Lung microvascular endothelial cell (primary cell): Measurements from ENCODE around the gene IMPDH2. TPM values are rescaled to one million over a fixed set of nuclear protein-coding genes. Genes with fewer than 3 reads are reported as not detected.

Source experiments
- DNase-seq, 2 donors: peaks; one replicate each; pipeline versions ENCODE4 v3.0.0 to v3.0.0-alpha.2; 2010; ENCODE audit warnings: low read depth in 2 of 2
- total RNA-seq: library from RNA; depleted of rRNA; stranded (reverse); fragments of >200 nt; gene quantifications from 2 replicates; pipeline ENCODE4 v1.2.1, GENCODE V29; 2014

IMPDH2 gene
- 130 and 331 TPM in 2 replicates for total RNA-seq

- peak; percentile 94 to 96 for DNase-seq
Measured at GRCh38 chr3:49028673-49029562, at the start of gene IMPDH2. Gene IMPDH2, minus strand, starts transcription at chr3:49029398. Its CDS starts 48 bp downstream, at chr3:49029350.

- DNase-seq, result no peak
Measured at GRCh38 chr3:49076646-49077045, 47.4 kb upstream of the IMPDH2 start.

- no peak for DNase-seq
Measured at GRCh38 chr3:49076116-49076515, 46.9 kb upstream of the IMPDH2 start.

- DNase-seq, result no peak
Measured at GRCh38 chr3:49058011-49058410, 28.8 kb upstream of the IMPDH2 start.

GRCh38 chr3:49057268-49057667, 28.1 kb upstream of the IMPDH2 start:
- DNase-seq, result no peak

GRCh38 chr3:49054344-49054862, 25.2 kb upstream of the IMPDH2 start:
- no peak for DNase-seq

GRCh38 chr3:49053543-49053942, 24.3 kb upstream of the IMPDH2 start:
- no peak for DNase-seq

GRCh38 chr3:49035281-49035680, 6.1 kb upstream of the IMPDH2 start:
- DNase-seq, result no peak

- no peak for DNase-seq
Measured at GRCh38 chr3:49034650-49035049, 5.5 kb upstream of the IMPDH2 start.

GRCh38 chr3:49032646-49033304, 3.6 kb upstream of the IMPDH2 start:
- no peak for DNase-seq

GRCh38 chr3:49030321-49030720, 1.1 kb upstream of the IMPDH2 start:
- no peak for DNase-seq

GRCh38 chr3:49029563-49029884, 326 bp upstream of the IMPDH2 start:
- DNase-seq, result no peak

- DNase-seq, result no peak
Measured at GRCh38 chr3:49028298-49028672, 913 bp downstream of the IMPDH2 start.

GRCh38 chr3:49027634-49028033, 1.6 kb downstream of the IMPDH2 start:
- DNase-seq, result no peak

- DNase-seq, result no peak
Measured at GRCh38 chr3:49026536-49026935, 2.7 kb downstream of the IMPDH2 start.

- no peak for DNase-seq
Measured at GRCh38 chr3:49025793-49026520, 3.2 kb downstream of the IMPDH2 start.

- no peak for DNase-seq
Measured at GRCh38 chr3:49025005-49025792, 4.0 kb downstream of the IMPDH2 start.

- DNase-seq, result no peak
Measured at GRCh38 chr3:49024449-49024848, 4.7 kb downstream of the IMPDH2 start.

- DNase-seq, result no peak
Measured at GRCh38 chr3:49023775-49024174, 5.4 kb downstream of the IMPDH2 start.

- no peak for DNase-seq
Measured at GRCh38 chr3:49022688-49023171, 6.5 kb downstream of the IMPDH2 start.
